C4-2B (cell line): Measurements from ENCODE around the gene SNAPC5.
"Not testable (repeated sequence)": the region's sequence is repeated elsewhere in the genome, so short reads cannot be mapped to it uniquely, and the experiment has no call there.

ENCODE experiments used
- H3K27ac ChIP-seq: fragments of 450-650 bp; 2 replicates; pipeline ENCODE4 v1.5.1; 2017
- CTCF ChIP-seq: fragments of 450-650 bp; conservative IDR thresholded peaks from 2 replicates; pipeline ENCODE4 v1.5.1; 2017; ENCODE audit warnings: mild to moderate bottlenecking
- ZFX ChIP-seq: fragments of 450-650 bp; IDR thresholded peaks from 2 replicates; pipeline ENCODE4 v1.6.1; 2017

The SNAPC5 gene

GRCh38 chr15:66477011-66477410 is 20.6 kb downstream of the SNAPC5 start:
- TF ChIP-seq ZFX (no peak), CTCF (no peak)
- no peak overlapping the region for H3K27ac ChIP-seq

GRCh38 chr15:66476535-66476934 is 21.0 kb downstream of the SNAPC5 start:
- no peak overlapping the region for H3K27ac ChIP-seq
- TF ChIP-seq ZFX (no peak), CTCF (no peak)

GRCh38 chr15:66474963-66475362 is 22.6 kb downstream of the SNAPC5 start:
- TF ChIP-seq CTCF, result no peak
- TF ChIP-seq ZFX, result no peak
- H3K27ac ChIP-seq, result no peak overlapping the region

- H3K27ac ChIP-seq, result no peak overlapping the region
- TF ChIP-seq CTCF, result no peak
- no peak for TF ChIP-seq ZFX
Measured at GRCh38 chr15:66474135-66474534, 23.4 kb downstream of the SNAPC5 start.

GRCh38 chr15:66472176-66472999 is 25.2 kb downstream of the SNAPC5 start:
- TF ChIP-seq ZFX (no peak), CTCF (no peak)
- H3K27ac ChIP-seq, result no peak overlapping the region

GRCh38 chr15:66470825-66471224 is 26.7 kb downstream of the SNAPC5 start:
- not testable (repeated sequence) for H3K27ac ChIP-seq

GRCh38 chr15:66467162-66468040 is 30.2 kb downstream of the SNAPC5 start:
- not testable (repeated sequence) for H3K27ac ChIP-seq

- not testable (repeated sequence) for H3K27ac ChIP-seq
Measured at GRCh38 chr15:66465294-66465693, 32.3 kb downstream of the SNAPC5 start.

GRCh38 chr15:66462627-66463026 is 34.9 kb downstream of the SNAPC5 start:
- TF ChIP-seq CTCF (no peak), ZFX (no peak)

More at GRCh38 chr15:66462627-66463026, 34.9 kb downstream of the SNAPC5 start:
- no peak overlapping the region for H3K27ac ChIP-seq
